GM18861 (cell line): ENCODE measurements around the gene MED14.

Experiments used
- ATAC-seq: cut with Tn5 transposase; IDR thresholded peaks from one replicate; pipeline ENCODE4 v1.9.1; 2021; ENCODE audit not compliant: unreplicated experiment

MED14 gene

DNA sequence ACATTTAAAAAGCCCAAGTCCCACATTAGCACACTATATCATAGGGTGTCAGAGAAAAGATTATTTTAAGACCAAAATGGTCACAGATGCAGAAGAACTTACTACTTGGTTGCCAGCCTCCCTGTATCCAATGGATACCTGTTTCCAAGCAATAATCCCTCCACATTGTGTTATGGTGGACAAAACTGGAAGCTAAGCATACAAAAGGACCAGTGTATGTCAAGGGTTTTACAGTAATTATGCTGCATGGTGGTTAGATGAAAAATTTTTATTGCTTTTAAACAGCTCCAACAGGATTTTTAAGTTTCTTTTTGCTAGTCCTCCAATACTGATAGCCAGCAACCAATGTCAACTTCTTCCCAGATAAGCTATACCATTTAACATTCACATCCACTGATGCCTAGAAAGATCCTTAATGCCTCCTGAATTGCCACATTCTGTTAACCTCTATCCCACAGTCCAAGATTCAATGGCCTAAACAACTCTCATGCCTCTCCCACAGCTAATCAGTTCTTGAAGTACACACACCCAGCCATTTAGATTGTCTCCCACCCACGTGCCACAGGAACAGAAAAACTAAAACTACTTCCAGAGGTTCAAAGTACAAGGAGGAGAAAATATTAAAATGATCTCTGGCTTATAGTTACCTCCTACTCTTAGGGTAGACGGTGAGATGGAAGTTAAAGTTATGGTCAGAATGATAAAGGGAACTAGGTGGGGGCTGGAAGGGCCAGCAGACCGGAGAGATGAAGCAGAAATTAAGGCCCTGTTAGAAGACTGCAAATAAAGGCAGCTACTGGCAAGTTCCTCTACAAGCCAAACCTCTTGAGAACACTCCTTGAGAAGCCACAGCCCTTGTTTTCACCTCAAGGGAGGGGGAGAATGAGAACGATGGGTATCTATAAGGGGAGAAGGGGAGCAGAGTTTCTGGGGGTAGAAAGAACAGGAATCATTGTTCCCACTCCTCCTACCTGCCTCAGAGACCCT, 5.5 kb downstream of the MED14 start:
- ATAC-seq: no peak

DNA sequence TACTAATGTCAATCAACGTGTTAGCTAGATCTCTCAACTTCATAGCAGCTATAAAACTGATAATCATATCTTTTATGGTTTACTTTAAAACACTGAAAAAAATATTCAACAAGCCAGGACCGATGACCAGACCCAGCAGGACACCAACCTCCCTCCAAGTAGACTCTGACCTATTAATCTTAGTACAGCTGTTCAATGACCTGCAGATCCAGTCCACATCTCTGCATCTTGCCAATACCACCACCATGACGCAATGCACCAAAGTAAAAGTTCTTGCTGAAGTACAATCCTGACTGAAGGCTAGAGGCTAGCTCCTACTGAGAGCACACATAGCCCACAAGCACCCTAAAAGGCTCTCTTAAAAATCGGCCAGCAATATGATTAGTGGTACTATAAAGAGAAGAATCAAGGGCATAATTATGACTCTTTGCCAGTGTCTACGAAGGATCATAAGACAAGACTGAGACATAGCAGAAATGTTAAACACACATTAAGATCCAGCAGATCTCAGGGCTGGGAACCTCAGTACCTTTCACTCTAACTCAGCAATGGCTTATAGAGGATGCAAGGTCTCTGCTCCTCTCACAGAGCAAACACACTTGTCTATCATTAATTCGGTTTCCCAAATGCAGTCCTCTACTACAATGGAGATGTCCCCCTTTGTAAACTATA, 7.6 kb downstream of the MED14 start:
- no peak for ATAC-seq

DNA sequence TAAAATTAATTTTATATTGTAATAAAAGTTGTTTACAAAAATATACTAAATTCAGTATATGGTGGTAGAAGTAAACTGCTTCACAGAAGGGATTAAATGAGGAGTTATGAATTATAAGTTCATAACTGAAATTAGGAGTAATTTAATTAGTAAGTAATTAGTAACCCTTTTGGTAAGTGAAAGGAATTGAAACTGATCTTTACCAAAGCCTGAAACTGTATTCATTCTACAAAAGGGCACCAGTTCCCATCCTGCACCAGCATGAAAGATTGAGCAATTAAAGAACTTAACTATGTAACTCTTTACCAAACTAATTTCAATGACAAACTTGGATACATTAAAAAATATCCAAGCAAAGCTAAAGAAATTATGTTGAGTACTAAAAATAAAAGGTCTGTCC, 8.2 kb downstream of the MED14 start:
- no peak for ATAC-seq

DNA sequence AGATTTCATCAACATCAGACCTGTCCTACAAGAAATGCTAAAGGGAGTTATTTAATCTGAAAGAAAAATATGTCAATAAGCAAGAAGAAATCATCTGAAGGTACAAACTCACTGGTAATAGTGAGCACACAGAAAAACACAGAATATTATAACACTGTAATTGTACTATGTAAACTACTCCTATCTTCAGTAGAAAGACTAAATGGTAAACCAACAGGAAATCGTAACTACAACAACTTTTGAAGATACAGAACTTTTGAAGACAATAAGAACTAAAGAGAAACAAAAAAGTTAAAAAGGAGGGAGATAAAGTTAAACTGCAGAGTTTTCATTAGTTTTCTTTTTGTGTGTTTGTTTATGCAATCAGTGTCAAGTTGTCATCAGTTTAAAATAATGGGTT, 12.4 kb downstream of the MED14 start:
- ATAC-seq: no peak

DNA sequence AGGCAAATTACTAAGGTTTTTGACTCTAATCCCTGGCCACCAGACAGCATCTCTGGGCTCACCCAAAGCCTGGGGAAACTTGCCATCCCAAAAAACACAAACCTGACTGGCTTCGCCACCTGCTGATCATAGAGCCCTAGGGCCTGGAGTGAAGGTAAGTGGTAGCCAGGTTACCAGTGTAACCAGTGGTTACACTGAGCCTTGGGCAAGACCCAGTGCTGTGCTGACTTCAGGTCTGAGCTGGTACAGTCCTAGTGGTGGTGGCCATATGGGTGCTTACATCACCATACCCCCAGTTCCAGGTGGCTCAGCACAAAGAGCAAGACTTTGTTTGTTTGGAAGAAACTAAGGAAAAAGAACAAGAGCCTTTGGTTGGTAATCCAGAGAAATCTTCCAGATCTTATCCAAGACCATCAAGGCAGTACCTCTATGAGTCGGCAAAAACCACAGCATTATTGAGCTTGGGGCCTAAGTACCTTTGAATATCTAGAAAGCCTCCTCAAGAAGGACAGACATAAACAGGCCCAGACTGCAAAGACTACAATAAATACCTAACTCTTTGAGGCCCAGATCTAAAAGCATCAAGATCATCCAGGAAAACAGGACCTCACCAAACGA, 13.7 kb downstream of the MED14 start:
- no peak for ATAC-seq

DNA sequence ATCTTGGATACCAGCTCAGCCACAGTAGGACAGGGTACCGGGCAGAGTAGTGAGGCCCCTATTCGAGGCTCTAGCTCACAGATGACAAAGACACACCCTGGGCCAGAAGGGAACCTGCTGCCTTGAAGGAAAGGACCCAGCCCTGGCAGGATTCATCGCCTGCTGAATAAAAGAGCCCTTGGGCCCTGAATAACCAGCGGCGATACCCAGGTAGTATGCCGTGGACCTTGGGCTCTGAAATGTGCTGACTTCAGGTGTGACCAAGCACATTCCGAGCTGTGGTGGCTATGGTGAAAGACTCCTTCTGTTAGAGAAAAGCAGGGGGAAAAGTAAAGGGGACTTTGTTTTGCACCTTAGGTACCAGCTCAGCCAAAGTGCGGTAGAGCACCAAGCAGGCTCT, 14.6 kb downstream of the MED14 start:
- no peak for ATAC-seq

DNA sequence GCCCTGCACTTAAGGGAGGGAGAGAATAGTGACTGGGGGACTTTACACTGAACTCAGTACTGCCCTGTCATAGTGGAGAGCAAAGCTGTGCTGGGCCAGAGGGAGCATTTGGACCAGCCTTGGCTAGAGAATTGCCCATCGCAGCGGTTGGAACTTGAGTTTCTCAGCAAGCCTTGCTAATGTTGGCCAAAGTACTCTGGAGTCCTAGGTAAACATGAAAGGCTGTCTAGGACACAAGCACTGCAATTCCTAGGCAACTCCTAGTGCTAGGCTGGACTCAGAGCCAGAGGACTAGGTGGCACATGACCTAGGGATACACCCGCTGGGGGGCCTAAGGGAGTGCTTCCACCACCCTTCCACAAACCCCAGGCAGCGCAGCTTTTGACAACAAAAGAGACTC, 15.0 kb downstream of the MED14 start:
- ATAC-seq: no peak

DNA sequence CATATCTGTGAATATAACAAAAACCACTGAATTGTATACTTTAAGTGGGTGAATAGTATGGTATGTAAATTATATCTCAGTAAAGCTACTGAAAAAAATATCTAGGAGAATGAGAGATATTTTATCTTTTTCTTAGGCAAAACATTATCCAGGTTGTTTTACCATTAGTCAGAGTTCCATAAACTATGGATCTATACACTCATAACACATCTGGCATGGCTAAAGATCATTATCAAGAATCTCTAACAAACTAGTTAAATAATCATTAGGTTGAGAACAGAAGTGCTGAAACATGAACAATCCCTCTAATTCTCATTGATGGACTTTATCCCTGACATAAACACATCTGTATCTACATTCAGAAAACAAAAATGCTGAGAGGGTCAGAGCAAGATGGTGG, 15.6 kb downstream of the MED14 start:
- ATAC-seq: no peak

DNA sequence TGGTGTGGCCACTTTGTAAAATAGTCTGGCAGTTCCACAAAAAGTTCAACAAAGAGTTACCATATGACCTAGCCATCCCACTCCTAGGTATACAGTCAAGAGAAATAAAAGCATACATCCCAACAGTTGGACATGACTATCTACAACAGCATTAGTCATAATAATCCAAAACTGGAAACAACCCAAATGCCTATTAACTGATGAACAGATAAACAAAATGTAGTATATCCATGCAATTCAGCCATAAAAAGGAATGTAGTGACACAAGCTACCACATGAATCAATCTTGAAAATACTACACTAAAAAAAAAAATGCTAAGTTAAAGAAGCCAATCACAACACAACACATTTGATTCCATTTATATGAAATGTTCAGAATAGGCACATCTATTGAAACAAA, 16.1 kb downstream of the MED14 start:
- no peak for ATAC-seq

DNA sequence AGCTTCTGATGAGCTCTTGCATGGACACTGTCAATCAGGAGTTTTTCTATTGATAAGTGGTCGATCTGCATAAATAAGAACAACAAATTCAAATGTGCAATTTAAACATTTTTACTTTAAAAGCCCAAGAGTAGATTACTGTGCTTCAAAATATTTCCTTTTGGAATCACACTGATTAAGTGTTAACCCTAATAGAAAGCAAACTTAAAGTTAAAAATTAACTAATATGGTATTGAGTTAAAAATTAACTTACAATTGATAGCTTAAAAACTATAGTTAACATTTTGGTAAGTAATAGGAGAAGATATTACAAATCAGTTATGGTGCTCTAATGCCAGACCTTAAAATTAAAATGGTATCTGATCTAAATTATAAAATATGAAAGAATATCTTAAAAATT, 25.9 kb downstream of the MED14 start:
- no peak for ATAC-seq

DNA sequence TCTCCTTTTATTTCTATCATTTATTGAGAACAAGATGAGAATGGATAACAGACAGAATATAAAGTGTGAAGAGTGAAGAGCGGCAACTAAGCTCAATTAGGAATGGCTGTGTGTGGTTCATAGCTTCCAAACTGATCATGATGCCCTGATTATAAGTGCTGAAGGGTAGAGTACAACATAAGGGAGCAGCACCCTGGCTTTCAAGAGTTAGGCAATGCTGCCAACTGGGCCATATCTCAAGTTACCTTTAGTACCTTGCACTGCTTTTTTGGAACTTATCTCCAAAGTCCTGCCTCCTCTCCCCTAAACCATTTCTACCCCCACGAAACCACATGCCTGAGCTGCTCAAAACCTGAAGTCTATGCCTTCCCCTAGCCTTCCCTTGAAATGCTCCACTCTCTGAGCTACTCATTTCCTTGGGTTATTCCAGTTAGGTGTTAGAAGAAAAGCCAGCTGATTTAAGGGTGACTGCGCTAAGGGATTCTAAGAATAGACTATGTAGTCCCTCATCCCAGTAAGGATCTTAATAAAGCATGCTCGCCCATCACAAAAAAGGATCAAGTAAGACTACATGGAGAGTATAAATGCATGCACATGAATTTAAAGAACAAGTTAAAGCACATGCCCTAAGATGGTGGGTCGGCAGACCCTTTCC, 29.6 kb downstream of the MED14 start:
- ATAC-seq: no peak

DNA sequence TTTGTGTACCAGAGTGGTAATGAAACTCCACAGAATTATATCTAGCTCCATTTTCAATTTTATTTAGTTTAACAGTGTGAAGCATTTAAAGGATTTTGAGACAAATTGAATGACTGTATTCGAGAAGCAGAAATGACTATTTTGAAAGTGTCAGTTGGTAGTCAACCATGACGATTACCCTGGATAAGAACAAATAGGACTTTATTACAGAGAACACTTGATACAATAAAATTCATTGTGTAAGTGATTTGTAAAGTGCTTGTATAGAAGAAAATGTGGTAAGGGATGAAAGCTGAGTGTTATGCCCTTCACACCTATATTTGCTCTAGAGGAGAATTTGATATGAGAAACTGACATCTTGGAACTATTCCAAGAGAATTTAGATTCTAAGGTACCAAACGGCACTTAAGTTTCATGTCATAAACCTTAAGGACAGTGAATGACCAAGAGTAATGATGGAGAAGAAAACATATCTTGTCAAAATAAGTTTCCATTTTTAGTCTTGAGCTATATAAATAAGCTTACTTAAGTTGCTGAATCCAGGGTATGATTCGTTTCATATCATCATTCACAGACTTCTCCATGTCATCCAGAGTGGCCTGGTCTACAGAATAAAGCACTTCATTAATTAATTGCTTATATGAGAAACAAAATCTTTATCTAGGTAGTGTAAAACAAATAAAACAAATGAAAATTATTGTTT, 34.6 kb downstream of the MED14 start:
- ATAC-seq: no peak

DNA sequence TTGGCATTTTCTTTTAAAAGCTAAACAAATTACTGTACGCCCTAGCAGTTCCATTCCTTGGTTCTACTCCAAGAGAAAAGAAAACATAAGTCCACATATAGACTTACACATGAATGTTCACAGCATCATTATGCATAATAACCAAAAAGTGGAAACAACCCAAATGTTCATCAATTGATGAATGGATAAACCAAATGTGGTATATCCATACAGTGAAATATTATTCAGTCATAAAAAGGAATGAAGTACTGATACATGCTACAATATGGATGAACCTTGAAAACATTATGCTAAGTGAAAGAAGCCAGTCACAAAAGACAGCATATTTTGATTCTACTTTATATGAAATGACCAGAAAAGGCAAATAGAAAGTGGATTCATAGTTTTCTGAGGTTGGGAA, 36.5 kb downstream of the MED14 start:
- no peak for ATAC-seq

DNA sequence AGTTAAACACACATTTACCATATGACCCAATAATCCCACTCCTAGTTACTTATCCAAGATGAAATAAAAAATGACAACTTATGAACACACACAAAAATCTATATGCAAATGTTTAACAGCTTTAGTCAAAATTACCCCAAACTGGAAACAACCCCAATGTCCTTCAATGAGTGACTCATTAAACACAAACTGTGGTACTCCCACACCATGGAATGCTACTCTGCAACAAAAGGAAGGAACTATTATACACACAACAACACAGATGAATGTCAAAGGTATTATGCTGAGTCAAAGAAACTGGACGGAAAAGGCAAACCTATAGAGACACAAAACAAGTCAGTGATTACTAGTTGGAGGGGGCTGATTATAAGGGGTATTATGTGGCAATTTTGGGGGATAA, 40.5 kb downstream of the MED14 start:
- no peak for ATAC-seq

DNA sequence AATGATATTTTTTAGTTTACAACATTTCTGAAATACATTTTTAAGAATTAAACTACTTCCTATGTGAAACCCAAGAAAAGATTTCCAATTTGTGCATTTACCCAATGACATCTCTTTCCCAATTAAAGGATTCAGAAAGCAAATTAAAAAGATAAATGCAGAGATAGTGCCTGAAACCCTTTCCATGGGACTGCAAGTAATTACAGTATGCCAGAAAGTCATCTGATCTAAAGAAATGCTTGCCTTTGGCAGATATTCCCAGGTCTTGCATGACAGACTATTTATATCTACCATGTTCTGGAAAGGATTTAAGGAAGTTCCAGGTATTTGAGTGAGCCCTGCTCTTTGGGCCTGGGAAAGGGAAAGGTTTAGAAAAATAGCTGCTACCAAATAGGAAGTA, 46.4 kb downstream of the MED14 start:
- ATAC-seq: no peak

DNA sequence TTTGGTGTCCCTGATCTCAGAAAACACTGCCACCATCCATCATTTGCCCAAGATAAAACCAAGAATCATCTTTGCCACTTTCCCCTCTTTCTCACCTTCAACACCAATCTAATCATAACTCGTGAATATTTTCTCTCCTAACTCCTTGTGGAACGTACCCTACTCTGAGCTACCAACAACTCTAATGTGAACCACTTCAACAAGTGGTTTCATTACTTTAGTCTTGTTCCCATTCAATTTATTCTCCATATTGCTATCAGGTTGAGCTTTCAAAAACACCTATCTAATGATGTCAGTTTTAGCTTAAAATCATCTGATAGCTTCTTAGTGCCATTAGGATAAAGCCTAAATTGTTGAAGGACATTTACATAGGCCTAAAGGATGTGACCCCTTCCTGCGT, 48.2 kb downstream of the MED14 start:
- no peak for ATAC-seq

DNA sequence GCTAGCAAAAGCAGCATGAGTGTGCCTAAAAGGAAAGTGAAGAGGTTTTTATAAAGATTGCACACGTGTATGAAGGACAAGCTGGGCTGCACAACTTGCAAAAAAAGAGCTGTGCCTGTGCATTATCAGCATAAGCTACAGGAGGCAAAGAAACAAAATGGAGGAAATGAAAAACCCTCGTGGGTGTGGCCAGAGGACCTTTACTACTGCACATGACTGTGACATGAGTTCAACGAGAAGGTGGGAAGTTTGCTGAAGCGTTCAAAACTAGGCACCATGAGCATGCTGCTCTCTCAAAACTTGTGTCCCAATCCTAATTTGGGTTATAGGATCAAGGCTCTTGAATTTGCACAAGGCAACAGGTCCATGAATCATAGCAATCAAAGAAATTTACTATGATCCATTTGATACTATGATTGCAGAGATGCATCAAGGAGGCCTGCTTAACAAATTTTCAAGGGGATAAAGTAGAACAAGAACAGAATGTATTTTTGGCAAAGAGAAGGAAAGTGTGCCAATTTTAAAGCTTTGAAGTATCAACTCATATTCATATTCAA, 49.9 kb downstream of the MED14 start:
- no peak for ATAC-seq

DNA sequence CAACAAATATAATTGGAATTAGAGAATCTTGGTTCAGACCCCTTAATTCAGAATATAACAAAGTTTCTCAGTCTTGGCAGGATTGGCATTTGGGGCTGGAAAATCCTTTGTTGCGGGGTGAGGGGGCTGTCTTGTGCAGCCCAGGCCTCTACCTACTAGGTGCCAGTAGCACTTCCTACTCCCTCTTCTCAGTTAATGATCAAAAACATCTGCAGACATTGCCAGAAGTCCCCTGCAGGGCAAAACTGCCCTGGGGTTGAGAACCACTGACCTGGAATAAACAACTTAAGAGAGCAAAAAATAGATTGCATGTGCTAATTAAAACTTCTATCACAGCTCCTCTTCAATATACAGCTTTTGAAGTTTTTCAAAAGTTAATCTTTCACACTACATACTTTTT, 51.2 kb downstream of the MED14 start:
- no peak for ATAC-seq

DNA sequence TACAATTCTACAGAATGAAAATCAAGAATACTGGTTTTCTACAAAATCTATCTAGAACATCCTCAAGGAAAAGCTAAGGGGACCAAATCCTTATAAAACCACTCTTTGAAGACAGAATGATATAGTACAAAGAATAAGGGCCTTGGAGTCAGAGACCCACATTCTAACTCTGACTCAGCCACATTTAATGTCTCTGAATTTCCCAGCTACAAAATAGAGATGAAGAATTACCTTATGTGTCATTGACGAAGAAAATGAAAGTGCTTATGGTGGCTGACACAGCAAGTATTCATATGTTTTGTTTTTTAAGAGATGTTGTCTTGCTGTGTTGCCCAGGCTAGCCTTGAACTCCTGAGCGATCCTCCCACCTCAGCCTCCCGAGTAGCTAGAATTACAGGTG, 52.1 kb downstream of the MED14 start:
- no peak for ATAC-seq

DNA sequence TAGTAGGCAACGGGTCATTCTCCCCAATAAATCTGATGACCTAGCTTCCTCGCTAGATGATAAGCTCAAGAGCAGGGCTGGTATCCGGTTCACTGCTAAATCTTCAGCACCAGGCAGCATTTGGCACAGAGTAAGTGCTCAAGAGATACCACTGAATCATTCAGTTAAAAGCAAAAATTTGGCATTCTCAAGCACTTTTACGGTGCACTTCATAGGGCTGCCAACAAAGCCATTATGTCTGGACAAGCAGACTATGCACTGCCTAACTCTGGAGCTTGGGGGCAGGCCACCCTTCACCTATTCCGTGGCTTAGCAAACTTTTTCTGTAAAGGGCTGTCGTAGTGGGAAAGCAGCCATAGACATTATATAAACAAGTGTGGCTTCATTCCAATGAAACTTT, 64.2 kb downstream of the MED14 start:
- no peak for ATAC-seq
